NCI-H146 treated with DMSO at 0.1 percent for 48 hours (cell line): ENCODE results near the gene CAMTA1.
A peak's percentile ranks its signal among the peaks of the same experiment; 100 is the strongest.

ENCODE experiments used
- DNase-seq: peaks from one replicate; lab custom pipeline; 2025; ENCODE audit not compliant: unreplicated experiment; lab: John Stamatoyannopoulos, UW

The CAMTA1 gene

GRCh38 chr1:7292036-7292681 is 506.9 kb downstream of the CAMTA1 start:
- DNase-seq: no peak

GRCh38 chr1:7292714-7293419 is 507.6 kb downstream of the CAMTA1 start:
- DNase-seq: no peak

GRCh38 chr1:7293702-7294629 is 508.7 kb downstream of the CAMTA1 start:
- no peak for DNase-seq

GRCh38 chr1:7294636-7295035 is 509.4 kb downstream of the CAMTA1 start:
- no peak for DNase-seq

GRCh38 chr1:7295946-7296345 is 510.7 kb downstream of the CAMTA1 start:
- DNase-seq: no peak

- DNase-seq: no peak
Measured at GRCh38 chr1:7296968-7297367, 511.7 kb downstream of the CAMTA1 start.

GRCh38 chr1:7298145-7298544 is 512.9 kb downstream of the CAMTA1 start:
- DNase-seq: no peak

- DNase-seq: no peak
Measured at GRCh38 chr1:7298749-7299151, 513.5 kb downstream of the CAMTA1 start.

- DNase-seq: no peak
Measured at GRCh38 chr1:7299329-7299799, 514.1 kb downstream of the CAMTA1 start.

- no peak for DNase-seq
Measured at GRCh38 chr1:7299994-7300393, 514.7 kb downstream of the CAMTA1 start.

- DNase-seq: no peak
Measured at GRCh38 chr1:7300893-7301663, 515.8 kb downstream of the CAMTA1 start.

- no peak for DNase-seq
Measured at GRCh38 chr1:7301664-7301981, 516.4 kb downstream of the CAMTA1 start.

- no peak for DNase-seq
Measured at GRCh38 chr1:7302126-7302525, 516.9 kb downstream of the CAMTA1 start.

GRCh38 chr1:7302873-7303272 is 517.6 kb downstream of the CAMTA1 start:
- DNase-seq: no peak

GRCh38 chr1:7303554-7304317 is 518.5 kb downstream of the CAMTA1 start:
- DNase-seq: no peak

GRCh38 chr1:7313081-7313546 is 527.9 kb downstream of the CAMTA1 start:
- peak; percentile 16 for DNase-seq

- no peak for DNase-seq
Measured at GRCh38 chr1:7313826-7314225, 528.6 kb downstream of the CAMTA1 start.

- DNase-seq: no peak
Measured at GRCh38 chr1:7315316-7315715, 530.1 kb downstream of the CAMTA1 start.

GRCh38 chr1:7315946-7316345 is 530.7 kb downstream of the CAMTA1 start:
- DNase-seq: no peak

GRCh38 chr1:7317888-7318287 is 532.6 kb downstream of the CAMTA1 start:
- DNase-seq: no peak
